Hepatocyte (in vitro differentiated cells): Measurements from ENCODE around the gene OPRL1. TPM values are rescaled to one million over a fixed set of nuclear protein-coding genes. Genes with fewer than 3 reads are reported as not detected.

ENCODE experiments used
- DNase-seq: peaks from one replicate; pipeline ENCODE4 v3.0.0-alpha.2; 2016; ENCODE audit warnings: low spot score
- H2AFZ ChIP-seq: fragments of 200-600 bp; sonication (generic); 2 replicates; pipeline ENCODE4 v1.6.0; 2016; ENCODE audit warnings: antibody characterized with exemption, mild to moderate bottlenecking
- H3K27ac ChIP-seq: fragments of 200-600 bp; sonication (generic); 2 replicates; pipeline ENCODE4 v1.5.1; 2016; ENCODE audit warnings: mild to moderate bottlenecking
- H3K27me3 ChIP-seq: fragments of 200-600 bp; sonication (generic); 2 replicates; pipeline ENCODE4 v1.6.1; 2016
- H3K36me3 ChIP-seq: fragments of 200-600 bp; sonication (generic); replicated peaks from 2 replicates; pipeline ENCODE4 v1.5.1; 2016; ENCODE audit warnings: low read depth; ENCODE audit not compliant: insufficient read depth
- H3K4me1 ChIP-seq: fragments of 200-600 bp; sonication (generic); 2 replicates; pipeline ENCODE4 v1.5.1; 2016; ENCODE audit warnings: mild to moderate bottlenecking, moderate library complexity; ENCODE audit not compliant: insufficient read depth
- H3K4me2 ChIP-seq: fragments of 200-600 bp; sonication (generic); 2 replicates; pipeline ENCODE4 v1.6.0; 2016
- H3K4me3 ChIP-seq: fragments of 200-600 bp; sonication (generic); 2 replicates; pipeline ENCODE4 v1.5.1; 2016; ENCODE audit warnings: mild to moderate bottlenecking
- H3K79me2 ChIP-seq: fragments of 200-600 bp; sonication (generic); 2 replicates; pipeline ENCODE4 v1.6.0; 2017; ENCODE audit warnings: mild to moderate bottlenecking
- H3K9me2 ChIP-seq: fragments of 200-600 bp; sonication (generic); replicated peaks from 2 replicates; pipeline ENCODE4 v1.6.0; 2017; ENCODE audit warnings: mild to moderate bottlenecking; ENCODE audit not compliant: insufficient read depth
- H3K9me3 ChIP-seq: fragments of 200-600 bp; sonication (generic); 2 replicates; pipeline ENCODE4 v1.5.1; 2016; ENCODE audit warnings: low read depth, mild to moderate bottlenecking
- H4K20me1 ChIP-seq: fragments of 200-600 bp; sonication (generic); 2 replicates; pipeline ENCODE4 v1.6.0; 2016; ENCODE audit warnings: mild to moderate bottlenecking; ENCODE audit not compliant: insufficient read depth, poor library complexity, severe bottlenecking
- CTCF ChIP-seq: fragments of 200-600 bp; sonication (generic); IDR thresholded peaks from 2 replicates; pipeline ENCODE4 v1.5.1; 2016; ENCODE audit warnings: antibody characterized with exemption, mild to moderate bottlenecking; ENCODE audit not compliant: poor library complexity
- EZH2 ChIP-seq: fragments of 200-600 bp; sonication (generic); IDR thresholded peaks from 2 replicates; pipeline ENCODE4 v1.6.1; 2016; ENCODE audit warnings: antibody characterized with exemption, mild to moderate bottlenecking, borderline replicate concordance
- EZH2phosphoT487 ChIP-seq: fragments of 200-600 bp; sonication (generic); IDR thresholded peaks from one replicate; pipeline ENCODE4 v1.6.1; 2018; ENCODE audit warnings: antibody characterized with exemption, mild to moderate bottlenecking, low read depth, moderate library complexity; ENCODE audit not compliant: unreplicated experiment, severe bottlenecking
- WGBS: methylation state at CpG from one replicate; pipeline ENCODE4 v1.1.6; 2016; ENCODE audit warnings: low lambda C conversion rate; ENCODE audit errors: missing lambda C conversion rate; 5-methylcytosine and 5-hydroxymethylcytosine counted together
- polyA plus RNA-seq: library from polyadenylated mRNA; unstranded; fragments of >200 nt; fragmentation: Nextera tagmentation; extraction: Ambion mirVana; gene quantifications from 2 replicates; pipeline ENCODE4 v1.2.1, GENCODE V29; 2016
- total RNA-seq: library from RNA; depleted of rRNA; stranded (reverse); fragments of >200 nt; gene quantifications from 2 replicates; pipeline ENCODE4 v1.2.3, GENCODE V29; 2014

The OPRL1 gene
- total and polyA plus RNA-seq, 2 experiments from 2014 or later, result 0.50 to 1.5 TPM

DNA sequence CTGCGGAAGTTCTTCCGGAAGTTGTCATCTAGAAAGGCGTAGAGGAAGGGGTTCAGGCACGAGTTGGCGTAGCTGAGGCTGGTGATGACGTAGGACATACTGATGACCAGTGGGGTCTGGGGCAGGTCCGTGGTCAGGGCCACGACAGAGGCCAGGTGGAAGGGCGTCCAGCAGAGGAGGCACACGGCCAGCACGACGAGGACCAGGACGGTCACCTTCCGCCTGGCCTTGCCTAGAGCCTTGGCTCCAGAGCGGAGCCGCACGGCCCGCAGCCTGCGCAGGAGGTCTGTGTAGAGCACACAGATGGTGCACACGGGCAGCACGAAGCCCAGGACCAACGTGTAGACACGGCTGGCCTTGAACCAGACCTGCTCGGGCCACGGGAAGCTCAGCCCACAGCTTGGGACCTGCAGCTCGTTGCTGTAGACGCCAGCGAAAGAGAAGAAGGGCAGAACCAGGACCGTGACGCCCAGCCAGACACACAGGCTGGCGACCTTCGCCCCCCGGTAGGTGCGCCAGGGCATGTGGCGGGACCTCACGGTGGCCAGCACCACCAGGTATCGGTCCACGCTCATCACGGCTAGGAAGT, 26.1 kb downstream of the OPRL1 start:
- no peaks in the 10 kb centered on the region for H3K9me3 ChIP-seq
- no peak overlapping the region for H3K27ac ChIP-seq
- H2AFZ ChIP-seq, result no peak overlapping the region
- peaks cover 26% of the 10 kb centered on the region for H3K27me3 ChIP-seq
- no peak for DNase-seq
- H3K79me2 ChIP-seq, result no peaks in the 10 kb centered on the region
- 94% methylated on average over 39 of the region's 39 CpGs for WGBS
- no peak for TF ChIP-seq EZH2
- no peak for TF ChIP-seq CTCF
- no peaks in the 10 kb centered on the region for H3K36me3 ChIP-seq
- no peak overlapping the region for H3K4me3 ChIP-seq
- no peaks in the 10 kb centered on the region for H4K20me1 ChIP-seq
- no peaks in the 10 kb centered on the region for H3K9me2 ChIP-seq
- H3K4me1 ChIP-seq, result peaks cover 8% of the 10 kb centered on the region
- H3K4me2 ChIP-seq, result no peak overlapping the region

DNA sequence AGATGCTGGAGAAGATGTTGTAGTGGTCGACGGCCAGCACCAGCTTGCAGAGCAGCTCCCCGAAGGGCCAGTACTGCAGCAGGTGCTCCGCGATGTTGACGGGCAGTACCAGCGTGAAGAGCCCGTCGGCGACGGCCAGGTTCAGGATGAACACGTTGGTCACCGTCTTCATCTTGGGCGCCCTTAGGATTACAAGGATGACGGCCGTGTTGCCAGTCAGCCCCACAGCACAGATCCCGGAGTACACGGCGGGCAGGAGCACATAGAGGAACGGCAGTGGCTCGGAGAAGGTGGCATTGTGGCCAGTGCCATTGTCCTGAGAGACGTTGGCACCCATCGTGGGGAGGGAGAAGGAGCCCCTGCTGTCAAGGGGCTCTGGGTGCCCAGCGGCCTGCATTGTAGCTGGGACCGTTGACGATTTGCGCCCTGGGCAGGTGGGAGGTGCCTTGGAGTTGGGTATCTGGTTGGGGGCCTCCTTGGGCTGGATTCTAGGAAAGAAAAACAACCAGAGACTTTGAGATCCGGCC, 26.6 kb downstream of the OPRL1 start:
- 93% methylated on average over 28 of the region's 28 CpGs for WGBS
- Histone ChIP-seq H2AFZ (no peak overlapping the region), H4K20me1 (no peaks in the 10 kb centered on the region), H3K27me3 (peaks cover 21% of the 10 kb centered on the region), H3K9me2 (no peaks in the 10 kb centered on the region), H3K79me2 (no peaks in the 10 kb centered on the region), H3K9me3 (no peaks in the 10 kb centered on the region), H3K36me3 (no peaks in the 10 kb centered on the region), H3K4me1 (peaks cover 8% of the 10 kb centered on the region), H3K4me3 (no peak overlapping the region), H3K27ac (no peak overlapping the region), H3K4me2 (no peak overlapping the region)
- TF ChIP-seq EZH2, result no peak
- TF ChIP-seq EZH2phosphoT487, result no peak
- TF ChIP-seq CTCF, result no peak
- no peak for DNase-seq

DNA sequence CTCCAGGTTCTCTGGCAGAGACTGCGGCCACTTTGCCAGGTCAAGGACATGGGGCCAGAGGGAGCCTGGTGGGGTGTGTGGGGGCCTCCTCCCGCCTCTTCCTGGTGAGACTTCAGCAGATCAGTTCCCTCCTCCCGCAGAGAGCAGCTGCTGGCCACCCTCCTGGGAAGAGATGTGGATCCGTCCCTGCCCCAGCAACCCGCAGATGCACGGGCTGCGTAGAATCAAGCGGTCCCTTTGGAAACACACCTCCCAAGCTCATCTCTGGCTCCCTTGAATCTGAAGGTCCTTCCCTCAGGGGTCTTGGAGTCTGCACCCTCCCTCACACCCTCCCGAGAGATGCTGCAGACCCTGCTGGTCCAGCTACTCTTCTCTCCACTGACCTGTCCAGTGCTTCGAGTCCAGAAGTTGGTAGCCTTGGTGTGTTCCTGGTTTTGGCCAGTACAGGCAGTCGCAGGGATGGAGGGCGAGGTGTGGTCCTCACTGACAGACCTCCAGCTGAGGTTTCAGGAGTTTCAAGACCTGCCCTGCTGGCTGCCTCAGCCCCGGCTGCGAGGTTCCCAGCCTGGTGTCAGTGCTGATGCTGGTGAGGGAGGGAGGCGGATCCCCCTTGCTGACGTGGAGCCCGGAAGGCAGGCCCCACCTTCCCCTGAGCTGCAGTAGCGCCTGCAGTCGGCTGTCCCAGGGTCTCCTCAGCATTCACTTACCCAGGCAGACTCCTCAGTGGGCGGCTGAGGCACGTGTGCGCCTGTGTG, 27.3 kb downstream of the OPRL1 start, which contains the start of gene NPBWR2:
Gene NPBWR2, minus strand, starts transcription at position 585 of the 755 bp plus-strand sequence. CDS start 734 bp downstream, outside the sequence.
- no peak for DNase-seq
- WGBS, result 73% methylated on average over 22 of the region's 22 CpGs
- H2AFZ ChIP-seq, result no peak within 1 kb of the TSS

More for the DNA sequence above, 27.3 kb downstream of the OPRL1 start, which contains the start of gene NPBWR2:
- Histone ChIP-seq H3K79me2 (no peaks in the 10 kb centered on the region), H3K4me2 (no peak within 1 kb of the TSS), H3K9me3 (no peaks in the 10 kb centered on the region), H3K36me3 (no peaks in the 10 kb centered on the region), H3K4me1 (peaks cover 4% of the 10 kb centered on the region), H4K20me1 (no peaks in the 10 kb centered on the region), H3K27me3 (peaks cover 14% of the 10 kb centered on the region), H3K27ac (no peak within 1 kb of the TSS), H3K4me3 (no peak within 1 kb of the TSS), H3K9me2 (no peaks in the 10 kb centered on the region)
- TF ChIP-seq EZH2phosphoT487 (no peak), CTCF (no peak), EZH2 (no peak)
